HG03442 (cell line): ENCODE results near the gene CUZD1.
"Not testable (repeated sequence)": the region's sequence is repeated elsewhere in the genome, so short reads cannot be mapped to it uniquely, and the experiment has no call there.

ENCODE experiments used
- ATAC-seq: cut with Tn5 transposase; IDR thresholded peaks from one replicate; pipeline ENCODE4 v1.9.1; 2021; ENCODE audit warnings: mild to moderate bottlenecking, moderate library complexity; ENCODE audit not compliant: unreplicated experiment

CUZD1 gene, protein sequence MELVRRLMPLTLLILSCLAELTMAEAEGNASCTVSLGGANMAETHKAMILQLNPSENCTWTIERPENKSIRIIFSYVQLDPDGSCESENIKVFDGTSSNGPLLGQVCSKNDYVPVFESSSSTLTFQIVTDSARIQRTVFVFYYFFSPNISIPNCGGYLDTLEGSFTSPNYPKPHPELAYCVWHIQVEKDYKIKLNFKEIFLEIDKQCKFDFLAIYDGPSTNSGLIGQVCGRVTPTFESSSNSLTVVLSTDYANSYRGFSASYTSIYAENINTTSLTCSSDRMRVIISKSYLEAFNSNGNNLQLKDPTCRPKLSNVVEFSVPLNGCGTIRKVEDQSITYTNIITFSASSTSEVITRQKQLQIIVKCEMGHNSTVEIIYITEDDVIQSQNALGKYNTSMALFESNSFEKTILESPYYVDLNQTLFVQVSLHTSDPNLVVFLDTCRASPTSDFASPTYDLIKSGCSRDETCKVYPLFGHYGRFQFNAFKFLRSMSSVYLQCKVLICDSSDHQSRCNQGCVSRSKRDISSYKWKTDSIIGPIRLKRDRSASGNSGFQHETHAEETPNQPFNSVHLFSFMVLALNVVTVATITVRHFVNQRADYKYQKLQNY

DNA sequence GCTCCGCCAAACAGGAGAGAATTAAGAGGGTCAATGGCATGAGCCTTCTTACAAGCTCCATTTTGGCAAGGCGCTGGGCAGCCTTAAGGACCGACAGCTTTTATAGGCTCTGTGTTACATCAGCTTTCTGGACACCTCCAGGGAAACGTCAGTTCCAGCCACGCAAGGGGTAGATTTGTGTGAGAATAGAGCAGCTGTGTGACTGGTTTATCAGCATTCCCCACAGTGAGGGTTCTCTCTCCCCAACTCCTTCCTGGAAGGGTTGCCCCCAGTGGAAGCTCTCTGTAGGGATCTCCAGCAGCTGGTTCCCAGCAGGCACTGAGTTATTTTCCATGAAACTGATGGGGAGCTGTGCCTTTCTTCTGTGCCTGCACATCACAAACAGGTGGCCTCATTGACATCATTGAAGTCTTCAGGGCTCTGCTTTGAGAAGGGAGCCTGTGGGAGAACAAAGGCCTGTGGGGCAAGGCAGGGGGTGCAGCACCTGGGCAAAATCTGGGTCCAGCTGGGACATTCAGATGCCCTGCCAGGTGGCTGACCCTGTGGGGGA, at the start of gene CUZD1:
CUZD1 (minus strand) TSS at position 75 of the 550 bp plus-strand sequence; CDS start at position 61, 14 bp downstream.
- ATAC-seq, result no peak

DNA sequence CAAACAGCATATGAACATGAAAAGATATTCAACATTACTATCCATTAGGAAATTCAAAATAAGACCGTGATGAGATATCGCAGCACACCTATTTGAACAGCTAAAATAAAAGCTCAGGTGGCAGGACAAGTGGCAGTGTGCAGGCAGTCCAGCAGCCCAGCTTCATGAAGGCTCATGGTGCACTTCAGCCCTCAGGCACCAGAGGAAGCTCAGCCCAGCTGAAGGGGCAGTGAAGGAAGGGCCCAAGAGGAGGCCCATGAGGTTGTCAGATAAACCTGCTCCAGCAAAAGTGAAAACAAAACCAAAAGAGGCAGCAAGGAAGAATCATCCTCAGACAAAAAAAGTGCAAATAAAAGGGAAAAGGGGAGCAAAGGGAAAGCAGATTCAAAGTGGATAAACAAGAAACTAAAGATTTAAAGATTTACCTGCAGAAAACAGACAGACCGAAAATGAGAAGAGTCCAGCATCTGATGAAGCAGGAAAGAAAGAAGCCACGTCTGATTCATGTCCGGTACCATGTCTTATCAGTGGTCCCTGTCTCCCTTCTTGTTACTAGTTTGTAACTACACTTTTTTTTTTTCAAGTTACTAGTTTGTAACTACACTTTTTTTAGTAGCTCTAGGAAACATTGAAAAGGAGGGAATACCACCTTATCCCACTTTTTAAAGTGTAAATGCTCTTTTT, 48.7 kb upstream of the CUZD1 start:
- no peak for ATAC-seq

DNA sequence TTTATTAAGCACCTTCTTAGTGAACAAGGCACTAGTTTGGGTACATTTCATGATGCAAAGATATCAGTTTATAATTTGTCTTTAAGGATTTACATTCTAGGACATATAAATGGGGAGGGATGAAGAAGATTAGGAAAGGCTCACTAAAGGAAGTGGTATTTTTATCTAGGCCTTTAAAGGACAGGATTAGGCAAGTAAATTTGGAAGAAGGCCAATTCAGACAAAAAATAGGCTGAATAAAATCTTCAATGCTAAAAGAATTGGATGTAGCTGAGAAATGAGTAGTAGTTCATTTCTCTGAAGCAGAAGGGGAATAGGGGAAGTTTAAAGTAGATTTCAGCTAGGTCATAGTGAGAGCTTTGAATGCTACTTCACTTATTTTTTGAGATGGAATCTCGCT, 38.5 kb upstream of the CUZD1 start:
- no peak for ATAC-seq

DNA sequence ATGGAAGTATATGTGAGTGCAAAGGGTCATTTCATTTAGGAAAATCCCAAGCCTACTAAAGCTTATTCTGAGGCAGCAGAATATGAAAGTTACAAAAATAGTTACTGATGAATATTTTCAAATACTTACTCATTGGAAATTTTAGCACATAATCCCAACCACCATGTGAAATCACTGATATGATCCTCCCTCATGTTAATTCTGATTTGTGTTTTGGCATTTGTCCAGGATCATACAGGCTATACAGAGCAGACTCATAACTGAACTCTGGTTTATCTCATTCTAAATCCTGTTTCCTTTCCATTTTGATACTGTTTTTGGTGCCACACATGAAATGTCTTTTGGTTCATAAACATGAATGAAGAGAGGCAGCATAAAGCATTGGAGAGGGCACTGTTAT, 37.1 kb upstream of the CUZD1 start:
- no peak for ATAC-seq

DNA sequence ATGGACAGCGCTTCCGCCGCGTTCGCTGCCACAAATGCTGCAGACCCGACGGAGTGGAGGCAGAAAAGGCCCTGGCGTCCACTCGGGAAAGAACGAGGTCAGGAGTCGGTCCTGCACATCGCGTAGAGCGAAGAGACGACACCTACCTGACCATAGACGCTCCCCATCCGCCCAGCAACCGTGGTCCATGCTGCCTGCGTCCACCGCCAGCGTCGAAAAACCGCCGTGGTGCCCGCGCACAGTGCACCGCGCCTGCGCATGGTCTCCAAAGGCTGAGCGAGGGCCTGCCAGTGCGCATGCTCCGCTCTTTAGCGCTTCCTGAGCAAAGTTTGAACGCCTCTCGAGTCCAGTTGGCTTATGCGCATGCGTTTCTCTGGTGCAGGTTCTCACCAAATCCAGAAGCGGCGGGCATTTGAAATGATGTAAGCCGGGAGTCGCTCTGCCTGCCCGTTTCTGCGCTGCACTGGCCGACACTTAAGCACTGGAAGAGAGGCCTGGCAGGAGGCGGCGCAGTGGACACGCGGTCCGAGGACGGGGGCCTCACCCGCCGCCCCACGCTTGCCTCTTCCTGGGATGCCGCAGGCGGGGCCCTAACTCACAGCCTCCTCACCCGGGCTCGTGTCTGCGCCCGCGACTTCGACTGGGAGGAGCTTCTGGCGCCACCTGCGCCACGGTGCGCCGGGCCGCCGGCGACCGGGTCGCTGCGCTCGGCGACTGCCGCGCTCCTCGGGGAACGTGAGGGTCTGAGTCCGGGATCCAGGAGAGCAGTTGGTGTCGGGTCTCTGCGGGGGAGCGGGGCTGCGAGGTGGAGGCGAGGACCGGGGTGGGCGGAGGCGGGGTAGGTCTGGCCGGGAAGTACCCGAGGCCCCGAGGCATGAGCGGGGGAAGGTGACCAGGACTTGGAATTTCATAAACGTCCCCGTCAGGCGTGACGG, 33.9 kb upstream of the CUZD1 start, which contains the start of gene FAM24B:
FAM24B (minus strand) TSS at position 243 of the 935 bp plus-strand sequence. CDS start 29,066 bp downstream, outside the sequence.
- ATAC-seq, result peak; percentile 76

DNA sequence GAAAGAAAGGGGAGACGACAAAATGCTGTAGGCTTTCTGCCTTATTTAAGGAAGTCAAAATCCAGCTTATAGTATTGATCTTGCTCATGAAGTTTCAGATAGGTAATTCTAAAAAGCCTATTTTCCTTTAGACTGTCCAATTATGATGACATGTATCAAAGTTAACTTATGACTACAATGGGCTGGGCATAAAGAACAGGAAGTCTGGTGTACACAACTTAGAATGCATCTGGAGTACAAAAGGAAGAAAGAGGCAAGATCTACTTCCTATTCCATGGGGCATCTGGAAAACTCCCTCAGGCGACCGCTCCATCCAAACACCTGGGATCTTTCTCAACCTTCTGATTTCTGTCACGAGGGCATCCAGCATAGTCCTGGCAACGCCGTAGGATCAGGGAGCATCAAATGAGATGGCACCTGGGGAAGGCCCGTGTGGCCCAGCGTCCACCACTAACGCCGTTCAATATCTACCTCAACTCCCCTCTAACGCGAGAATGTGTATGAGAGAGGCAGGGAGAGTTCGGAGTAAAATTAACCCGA, 33.2 kb upstream of the CUZD1 start:
- ATAC-seq, result peak; percentile 14

DNA sequence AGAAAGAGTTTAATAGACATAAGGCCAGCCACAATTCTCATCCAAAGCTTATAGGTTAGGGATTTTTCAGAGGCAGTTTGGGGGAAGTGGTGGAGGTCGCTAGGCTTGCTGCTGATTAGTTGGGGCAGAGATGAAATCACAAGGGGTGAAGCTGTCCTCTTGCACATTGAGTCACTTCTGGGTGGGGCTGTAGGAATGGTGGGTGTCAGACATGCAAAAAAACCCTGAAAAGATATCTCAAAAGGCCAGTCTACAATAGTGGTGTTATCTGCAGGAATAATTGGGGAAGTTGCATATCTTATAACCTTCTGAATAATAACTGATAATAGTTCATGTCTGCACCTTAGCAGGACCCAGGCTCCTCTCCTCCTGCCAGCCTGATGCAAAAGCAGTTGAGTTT, 31.6 kb upstream of the CUZD1 start:
- ATAC-seq, result no peak

DNA sequence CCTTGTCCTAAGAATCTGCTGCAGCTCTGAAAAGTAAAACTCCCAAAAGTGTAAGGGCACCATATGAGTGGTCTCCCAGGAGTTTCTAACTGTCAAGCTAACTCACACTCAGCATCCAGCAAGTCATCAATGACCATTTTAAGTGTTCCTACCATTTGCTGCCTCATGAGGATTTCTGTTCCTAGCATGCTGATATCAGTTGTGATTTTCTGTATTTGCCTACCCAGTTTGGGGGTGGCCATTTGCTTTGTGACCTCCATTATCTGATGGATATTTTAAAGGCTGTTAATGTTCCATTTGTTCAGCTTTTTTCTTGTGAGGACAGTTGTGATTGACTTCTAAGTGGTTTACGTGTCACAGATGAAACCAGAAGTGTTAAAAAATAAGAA, 30.8 kb upstream of the CUZD1 start:
- no peak for ATAC-seq

DNA sequence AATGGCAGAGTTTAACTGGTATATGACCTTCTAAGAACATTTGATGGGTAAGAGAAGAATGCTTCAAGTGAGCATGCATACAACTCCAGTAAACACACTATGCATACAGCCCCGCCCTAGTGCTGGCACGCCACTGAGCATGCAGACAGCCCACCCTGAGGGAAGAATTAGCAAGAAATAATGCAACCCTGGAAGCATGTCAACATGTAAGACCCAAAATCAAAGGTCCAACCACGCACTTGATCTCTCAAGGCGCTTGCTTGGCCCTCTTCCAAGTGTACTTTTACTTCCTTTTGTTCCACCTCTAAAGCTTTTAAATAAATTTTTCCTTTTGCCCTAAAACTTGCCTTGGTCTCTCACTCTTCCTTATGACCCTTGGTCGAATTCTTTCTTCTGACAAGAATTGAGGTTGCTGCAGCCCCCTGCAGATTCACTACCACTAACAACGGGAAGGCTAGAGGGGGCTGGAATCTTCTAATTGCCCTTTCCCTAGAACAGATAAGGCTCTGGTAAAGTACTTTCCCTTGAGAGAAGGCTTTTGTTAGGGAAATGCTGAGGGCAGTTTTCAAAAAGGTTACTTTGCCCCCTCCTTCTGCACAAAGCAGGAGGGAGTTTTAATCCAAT, 30.3 kb upstream of the CUZD1 start:
- no peak for ATAC-seq

DNA sequence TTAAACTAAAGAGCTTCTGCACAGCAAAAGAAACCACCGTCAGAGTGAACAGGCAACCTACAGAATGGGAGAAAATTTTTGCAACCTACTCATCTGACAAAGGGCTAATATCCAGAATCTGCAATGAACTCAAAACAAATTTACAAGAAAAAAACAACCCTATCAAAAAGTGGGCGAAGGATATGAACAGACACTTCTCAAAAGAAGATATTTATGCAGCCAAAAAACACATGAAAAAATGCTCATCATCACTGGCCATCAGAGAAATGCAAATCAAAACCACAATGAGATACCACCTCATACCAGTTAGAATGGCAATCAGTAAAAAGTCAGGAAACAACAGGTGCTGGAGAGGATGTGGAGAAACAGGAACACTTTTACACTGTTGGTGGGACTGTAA, 26.3 kb upstream of the CUZD1 start:
- ATAC-seq, result not testable (repeated sequence)

DNA sequence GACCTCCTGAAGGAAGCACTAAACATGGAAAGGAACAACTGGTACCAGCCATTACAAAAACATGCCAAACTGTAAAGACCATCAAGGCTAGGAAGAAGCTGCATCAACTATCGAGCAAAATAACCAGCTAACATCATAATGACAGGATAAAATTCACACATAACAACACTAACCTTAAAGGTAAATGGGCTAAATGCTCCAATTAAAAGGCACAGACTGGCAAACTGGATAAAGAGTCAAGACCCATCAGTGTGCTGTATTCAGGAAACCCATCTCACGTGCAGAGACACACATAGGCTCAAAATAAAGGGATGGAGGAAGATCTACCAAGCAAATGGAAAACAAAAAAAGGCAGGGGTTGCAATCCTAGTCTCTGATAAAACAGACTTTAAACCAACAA, 23.1 kb upstream of the CUZD1 start:
- ATAC-seq, result not testable (repeated sequence)

DNA sequence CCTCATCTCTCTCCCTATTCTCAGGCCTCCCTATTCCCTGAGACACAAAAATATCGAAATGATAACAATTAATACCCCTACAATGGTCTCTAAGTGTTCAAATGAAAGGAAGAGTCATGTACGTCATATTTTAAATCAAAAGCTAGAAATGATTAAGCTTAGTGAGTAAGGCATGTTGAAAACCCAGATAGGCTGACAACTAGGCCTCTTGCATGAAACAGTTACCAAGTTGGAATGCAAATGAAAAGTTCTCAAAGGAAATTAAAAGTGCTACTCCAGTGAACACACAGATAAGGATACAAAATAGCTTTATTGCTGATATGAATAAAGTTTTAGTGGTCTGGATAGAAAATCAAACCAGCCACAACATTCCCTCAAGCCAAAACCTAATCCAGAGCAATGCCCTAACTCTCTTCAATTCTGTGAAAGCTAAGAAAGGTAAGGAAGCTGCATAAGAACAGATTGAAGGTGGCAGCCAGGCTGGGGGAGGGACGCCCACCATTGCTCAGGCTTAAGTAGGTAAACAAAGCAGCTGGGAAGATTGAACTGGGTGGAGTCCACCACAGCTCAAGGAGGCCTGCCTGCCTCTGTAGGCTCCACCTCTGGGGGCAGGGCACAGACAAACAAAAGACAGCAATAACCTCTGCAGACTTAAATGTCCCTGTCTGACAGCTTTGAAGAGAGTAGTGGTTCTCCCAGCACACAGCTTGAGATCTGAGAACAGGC, 21.3 kb upstream of the CUZD1 start:
- not testable (repeated sequence) for ATAC-seq

DNA sequence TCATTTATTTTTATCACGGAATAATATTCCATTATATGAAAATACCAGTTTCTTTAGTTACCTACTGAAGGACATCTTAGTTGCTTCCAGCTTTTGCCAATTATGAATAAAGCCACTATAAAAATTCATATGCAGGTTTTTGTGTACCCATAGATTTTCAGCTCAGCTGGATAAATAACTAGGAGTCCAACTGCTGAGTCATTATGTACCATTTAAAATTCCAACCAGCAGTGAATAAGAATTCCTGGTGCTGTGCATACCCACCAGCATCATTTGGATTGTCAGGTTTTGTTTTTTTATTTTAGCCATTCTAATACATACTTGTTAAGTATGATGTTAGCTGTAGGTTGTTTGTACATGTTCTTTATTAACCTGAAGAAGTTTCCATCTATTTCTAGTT, 19.2 kb upstream of the CUZD1 start:
- ATAC-seq, result no peak

DNA sequence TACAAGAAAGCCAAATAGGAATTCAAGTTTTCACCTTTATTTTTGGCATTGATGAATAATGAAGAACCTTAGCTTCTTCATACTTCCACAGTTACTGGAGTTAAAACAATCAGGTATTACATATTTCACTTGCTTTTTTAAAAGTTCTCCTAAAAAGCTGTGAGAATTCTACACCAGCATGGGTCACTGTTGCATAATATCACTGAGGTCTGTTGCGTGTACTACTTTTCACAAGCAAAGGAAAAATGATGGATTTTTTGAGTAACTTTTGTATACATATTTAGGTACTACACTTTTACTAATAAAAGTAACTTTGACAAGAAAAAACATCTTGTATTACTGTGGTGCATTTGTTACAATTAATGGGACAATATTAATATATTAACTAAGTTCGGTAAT, 18.5 kb upstream of the CUZD1 start:
- no peak for ATAC-seq

DNA sequence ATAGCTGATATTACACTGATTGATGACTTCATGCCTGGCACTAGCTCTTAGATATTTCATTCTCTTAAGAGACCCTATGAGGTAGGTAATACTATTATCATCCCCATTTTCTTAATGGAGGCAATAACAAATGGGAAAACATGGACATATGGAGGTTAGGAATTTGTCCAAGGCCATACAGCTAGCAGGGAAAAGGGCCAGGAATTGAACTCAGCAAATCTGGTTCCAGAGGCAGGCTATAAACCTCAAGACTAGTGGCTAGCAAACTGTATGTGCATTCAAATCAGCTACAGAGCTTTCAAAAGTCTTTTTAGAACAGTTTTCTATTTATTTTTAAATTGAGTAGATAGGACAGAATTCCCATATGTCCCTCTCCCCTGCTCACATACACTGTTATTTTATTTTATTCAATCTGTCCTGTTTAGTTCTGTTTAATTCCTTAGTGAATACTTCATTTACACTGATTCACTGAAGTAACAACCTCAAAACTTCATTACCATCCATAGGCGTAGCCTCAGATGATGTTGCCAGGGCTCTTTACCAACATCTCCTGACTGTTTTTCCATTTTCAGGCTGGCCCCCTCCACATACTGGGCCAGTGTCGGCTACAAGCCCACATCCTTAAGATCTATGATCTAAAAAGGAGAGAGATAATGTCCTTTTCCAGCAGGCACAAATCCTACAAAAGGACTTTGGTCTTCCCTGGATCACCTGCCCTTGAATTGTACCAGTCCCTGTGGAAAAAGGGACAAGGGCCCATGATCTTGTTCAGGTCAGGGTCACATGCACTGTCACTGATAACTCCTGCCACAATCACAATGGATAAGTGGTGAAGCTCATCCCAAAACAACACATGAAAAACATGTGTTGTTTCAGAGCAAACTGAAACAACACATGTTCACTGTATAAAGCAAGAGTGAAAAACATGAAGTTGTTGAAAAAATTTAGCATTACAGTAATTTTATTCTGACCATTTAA, 17.8 kb upstream of the CUZD1 start:
- ATAC-seq, result no peak

DNA sequence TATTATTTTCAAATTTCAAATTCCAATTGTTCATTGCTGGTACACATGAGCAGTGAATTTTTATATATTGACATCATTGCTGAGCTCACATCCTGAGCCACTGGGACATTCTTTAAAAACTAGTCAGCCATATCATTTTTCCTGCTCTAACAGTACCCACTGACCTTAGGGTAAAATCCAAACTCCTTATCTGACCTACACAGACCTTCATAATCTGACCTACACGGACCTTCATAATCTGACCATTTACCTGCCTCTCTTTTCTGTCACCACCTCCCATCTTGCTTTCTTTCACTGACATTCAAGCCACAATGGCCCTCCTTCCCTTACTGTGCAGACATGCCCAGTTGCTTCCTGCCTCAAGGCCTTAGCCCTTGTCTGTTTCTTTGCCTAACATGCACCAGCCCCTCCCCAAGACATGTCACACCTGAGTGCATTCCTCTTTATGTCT, 16.1 kb upstream of the CUZD1 start:
- no peak for ATAC-seq

DNA sequence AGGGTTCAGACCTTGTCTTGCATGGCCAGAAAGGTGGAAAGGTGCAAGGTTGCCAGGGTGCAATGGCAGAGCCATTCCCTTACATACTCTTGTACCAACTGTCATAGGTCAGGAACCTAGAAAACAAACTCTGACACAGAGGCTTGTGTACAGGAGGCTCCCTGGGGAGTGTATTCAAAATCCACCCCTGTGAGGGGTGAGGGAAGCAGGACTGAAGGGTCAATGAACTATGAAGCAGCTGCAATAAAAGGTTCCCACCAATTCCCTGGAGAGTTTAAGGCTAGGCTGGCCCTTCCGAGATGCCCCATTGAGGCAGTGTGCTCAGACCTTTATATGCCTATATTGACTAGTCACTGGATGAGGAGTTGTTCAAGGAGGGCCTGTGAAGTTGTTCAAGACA, 13.9 kb upstream of the CUZD1 start:
- no peak for ATAC-seq

DNA sequence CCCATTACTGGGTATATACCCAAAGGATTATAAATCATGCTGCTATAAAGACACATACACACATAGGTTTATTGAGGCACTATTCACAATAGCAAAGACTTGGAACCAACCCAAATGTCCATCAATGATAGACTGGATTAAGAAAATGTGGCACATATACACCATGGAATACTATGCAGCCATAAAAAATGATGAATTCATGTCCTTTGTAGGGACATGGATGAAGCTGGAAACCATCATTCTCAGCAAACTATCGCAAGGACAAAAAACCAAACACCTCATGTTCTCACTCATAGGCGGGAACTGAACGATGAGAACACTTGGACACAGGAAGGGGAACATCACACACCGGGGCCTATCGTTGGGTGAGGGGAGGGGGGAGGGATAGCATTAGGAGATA, 12.4 kb upstream of the CUZD1 start:
- ATAC-seq, result not testable (repeated sequence)
